H1 (cell line): ENCODE results near the gene LAMC3. TPM values are rescaled to one million over a fixed set of nuclear protein-coding genes. Genes with fewer than 3 reads are reported as not detected.

Experiments
- CTCF ChIA-PET: fragments of 300-600 bp; sonication (Branson Sonifier 250); formaldehyde crosslinking; loops from one replicate; lab custom pipeline; 2021; ENCODE audit not compliant: partially characterized antibody; lab: Charles Lee
- POLR2A ChIA-PET: fragments of 300-600 bp; sonication (Branson Sonifier 250); formaldehyde crosslinking; loops from one replicate; lab custom pipeline; 2021; ENCODE audit warnings: inconsistent platforms; ENCODE audit not compliant: partially characterized antibody; lab: Charles Lee
- DNase-seq, 2 experiments: peaks; one replicate each; pipeline versions ENCODE4 v3.0.0 to v3.0.0-alpha.2; 2010 to 2022; ENCODE audit warnings: low spot score in 2 of 2, low read depth in 1 of 2, mixed read lengths in 1 of 2
- FAIRE-seq: peaks from 2 replicates; lab custom pipeline; 2011; peaks lifted over from hg19 to GRCh38; lab: Jason Lieb, UNC
- H2AFZ ChIP-seq: 2 replicates; pipeline ENCODE4 v1.8.1; 2012; ENCODE audit warnings: low read length, inconsistent platforms
- H2AK5ac ChIP-seq: 2 replicates; pipeline ENCODE4 v1.6.1; 2013; ENCODE audit warnings: low read depth, low read length
- H2BK120ac ChIP-seq: replicated peaks from 2 replicates; pipeline ENCODE3; 2013; ENCODE audit warnings: low read depth, low read length, inconsistent platforms
- H2BK12ac ChIP-seq: 2 replicates; pipeline ENCODE4 v1.6.1; 2013; ENCODE audit warnings: low read depth, low read length
- H2BK15ac ChIP-seq: 2 replicates; pipeline ENCODE4 v1.6.1; 2013; ENCODE audit warnings: low read length
- H2BK20ac ChIP-seq: 2 replicates; pipeline ENCODE4 v1.6.1; 2013; ENCODE audit warnings: low read length
- H2BK5ac ChIP-seq: 2 replicates; pipeline ENCODE4 v1.6.1; 2013; ENCODE audit warnings: low read depth, low read length
- H3K14ac ChIP-seq: 2 replicates; pipeline ENCODE4 v1.6.1; 2013; ENCODE audit warnings: inconsistent platforms; ENCODE audit not compliant: insufficient read length
- H3K18ac ChIP-seq: 2 replicates; pipeline ENCODE4 v1.6.1; 2013; ENCODE audit warnings: low read length; ENCODE audit errors: extremely low read depth
- H3K23ac ChIP-seq: 2 replicates; pipeline ENCODE4 v1.6.1; 2013; ENCODE audit warnings: inconsistent platforms; ENCODE audit not compliant: insufficient read length
- H3K23me2 ChIP-seq: 2 replicates; pipeline ENCODE4 v1.6.1; 2013; ENCODE audit warnings: low read depth, low read length
- H3K27ac ChIP-seq: 2 replicates; pipeline ENCODE4 v1.6.1; 2011; ENCODE audit warnings: low read depth, low read length, inconsistent platforms
- H3K27me3 ChIP-seq, 4 experiments: replicated peaks in 1 of 4; 1 replicate in 1 of 4; 2 replicates in 3 of 4; pipeline versions ENCODE4 v1.6.1 to v1.8.1; 2011 to 2013; ENCODE audit warnings: low read length in 3 of 4, mild to moderate bottlenecking in 3 of 4, inconsistent platforms in 2 of 4, mixed read lengths in 2 of 4, moderate library complexity in 1 of 4; ENCODE audit not compliant: control insufficient read depth in 3 of 4, insufficient read depth in 3 of 4; ENCODE audit errors: extremely low read depth in 1 of 4
- H3K36me3 ChIP-seq, 4 experiments: 2 replicates each; pipeline versions ENCODE4 v1.6.1 to v1.8.1; 2011 to 2013; ENCODE audit warnings: mild to moderate bottlenecking in 4 of 4, low read length in 3 of 4, moderate library complexity in 2 of 4, control low read depth in 1 of 4, inconsistent platforms in 1 of 4; ENCODE audit not compliant: insufficient read depth in 4 of 4, control insufficient read depth in 2 of 4
- H3K4ac ChIP-seq: replicated peaks from 2 replicates; pipeline ENCODE3; 2013; ENCODE audit warnings: low read length, low read depth, mixed read lengths, inconsistent platforms; ENCODE audit not compliant: insufficient read length
- H3K4me1 ChIP-seq, 4 experiments: replicated peaks in 1 of 4; 1 replicate in 1 of 4; 2 replicates in 3 of 4; pipeline versions ENCODE4 v1.6.1 to v1.8.1; 2011 to 2013; ENCODE audit warnings: low read length in 3 of 4, inconsistent platforms in 2 of 4, mixed read lengths in 1 of 4; ENCODE audit not compliant: insufficient read depth in 4 of 4, control insufficient read depth in 3 of 4
- H3K4me2 ChIP-seq, 2 experiments: 2 replicates each; pipeline versions ENCODE4 v1.6.1 to v1.8.1; 2011 to 2013; ENCODE audit warnings: low read depth in 2 of 2, low read length in 2 of 2, control low read depth in 1 of 2, inconsistent platforms in 1 of 2, mild to moderate bottlenecking in 1 of 2; ENCODE audit not compliant: insufficient read depth in 1 of 2
- H3K4me3 ChIP-seq, 4 experiments: fragments of 200-600, 300-600 bp in 1 of 4; sonication (generic), shearing (Covaris generic), sonication (Bioruptor Twin) in 1 of 4; 2 replicates each; pipeline versions ENCODE4 v1.5.1 to v1.8.1; 2011 to 2016; ENCODE audit warnings: low read length in 4 of 4, low read depth in 3 of 4, control low read depth in 2 of 4, inconsistent platforms in 2 of 4, mild to moderate bottlenecking in 2 of 4, mixed read lengths in 1 of 4, moderate library complexity in 1 of 4; ENCODE audit not compliant: insufficient read depth in 2 of 4; ENCODE audit errors: extremely low read depth in 1 of 4
- H3K56ac ChIP-seq: replicated peaks from 2 replicates; pipeline ENCODE3; 2013; ENCODE audit warnings: low read depth, mild to moderate bottlenecking, mixed read lengths, low read length, inconsistent platforms; ENCODE audit not compliant: insufficient read length
- H3K79me1 ChIP-seq: 2 replicates; pipeline ENCODE4 v1.6.1; 2013; ENCODE audit warnings: low read depth, low read length, control low read depth
- H3K79me2 ChIP-seq, 2 experiments: 2 replicates each; pipeline versions ENCODE4 v1.6.1 to v1.8.1; 2012 to 2013; ENCODE audit warnings: low read length in 2 of 2, mild to moderate bottlenecking in 2 of 2, inconsistent platforms in 1 of 2; ENCODE audit not compliant: insufficient read depth in 2 of 2, control insufficient read depth in 1 of 2
- H3K9ac ChIP-seq, 4 experiments: replicated peaks in 1 of 4; 1 replicate in 1 of 4; 2 replicates in 3 of 4; pipeline versions ENCODE4 v1.6.1 to v1.8.1; 2011 to 2013; ENCODE audit warnings: low read depth in 3 of 4, low read length in 3 of 4, control low read depth in 2 of 4, mild to moderate bottlenecking in 2 of 4, moderate library complexity in 2 of 4, inconsistent platforms in 1 of 4; ENCODE audit errors: extremely low read depth in 1 of 4
- H3K9me3 ChIP-seq, 2 experiments: 2 replicates each; pipeline versions ENCODE4 v1.6.1 to v1.8.1; 2012 to 2013; ENCODE audit warnings: mild to moderate bottlenecking in 2 of 2, moderate library complexity in 2 of 2, control low read depth in 1 of 2, inconsistent platforms in 1 of 2, low read depth in 1 of 2, low read length in 1 of 2, mixed read lengths in 1 of 2; ENCODE audit not compliant: insufficient read depth in 2 of 2
- H4K20me1 ChIP-seq, 2 experiments: replicated peaks in 1 of 2; 2 replicates each; pipeline versions ENCODE3 to v1.8.1; 2011 to 2013; ENCODE audit warnings: inconsistent platforms in 2 of 2, low read length in 2 of 2, mild to moderate bottlenecking in 1 of 2; ENCODE audit not compliant: insufficient read depth in 2 of 2, control insufficient read depth in 1 of 2
- H4K5ac ChIP-seq: 2 replicates; pipeline ENCODE4 v1.6.1; 2013; ENCODE audit warnings: low read length, low read depth, mixed read lengths, inconsistent platforms; ENCODE audit not compliant: insufficient read length
- H4K8ac ChIP-seq: 2 replicates; pipeline ENCODE4 v1.8.0; 2013; ENCODE audit warnings: mild to moderate bottlenecking, moderate library complexity, low read length, inconsistent platforms; ENCODE audit not compliant: insufficient read depth; ENCODE audit errors: extremely low read depth
- H4K91ac ChIP-seq: replicated peaks from 2 replicates; pipeline ENCODE3; 2013; ENCODE audit warnings: low read length, mixed read lengths, inconsistent platforms; ENCODE audit not compliant: insufficient read length
- SUZ12 ChIP-seq: fragments of 200-600 bp; sonication (generic); IDR thresholded peaks from 2 replicates; pipeline ENCODE4 v1.6.1; 2012; ENCODE audit warnings: mild to moderate bottlenecking, inconsistent platforms, low read length, moderate library complexity, mixed read lengths
- TAF1 ChIP-seq: IDR thresholded peaks from 2 replicates; pipeline ENCODE4 v1.6.1; 2011; ENCODE audit warnings: mild to moderate bottlenecking, low read depth, low read length
- WGBS, 2 experiments: shearing (Covaris generic) in 1 of 2; methylation state at CpG; one replicate each; pipeline versions ENCODE4 v1.1.6 to v1.1.7; 2013 to 2015; ENCODE audit warnings: low lambda C conversion rate in 2 of 2, mixed read lengths in 2 of 2, inconsistent platforms in 1 of 2, low coverage in 1 of 2, missing lambda C conversion rate in 1 of 2; ENCODE audit not compliant: insufficient replicate concordance in 2 of 2, insufficient coverage in 1 of 2, insufficient read length in 1 of 2; ENCODE audit errors: extremely low coverage in 1 of 2, missing lambda C conversion rate in 1 of 2; 5-methylcytosine and 5-hydroxymethylcytosine counted together
- polyA plus RNA-seq, 7 experiments: library from polyadenylated mRNA; depleted of rRNA in 3 of 7; stranded (reverse) in 5 of 7; unstranded in 2 of 7; fragments of >200 nt in 5 of 7; fragments of 200-250 nt in 2 of 7; gene quantifications; 1 replicate in 5 of 7; 2 replicates in 1 of 7; 4 replicates in 1 of 7; pipeline versions ENCODE4 v1.2.1 to v1.2.3, GENCODE V29; 2011 to 2013; ENCODE audit warnings: missing spikeins in 2 of 7, mixed read lengths in 2 of 7
- total RNA-seq: library from RNA; stranded (reverse); fragmentation: NEBNext Ultra II Directional; extraction: Animal tissue kit (Norgen Biotek cat#: 25700); gene quantifications from 2 replicates; pipeline ENCODE4 v1.2.1, GENCODE V29; 2021
- TF ChIP-seq, protein P1 (sequence below): IDR thresholded peaks from 2 replicates; pipeline ENCODE4 v1.6.1; 2012; ENCODE audit warnings: inconsistent platforms

The LAMC3 gene
- total and polyA plus RNA-seq, 2 of the 8 experiments (the other 6 are each of a cell fraction or from before 2014, with no cell fraction given) = 9.3 to 12.3 TPM

DNA sequence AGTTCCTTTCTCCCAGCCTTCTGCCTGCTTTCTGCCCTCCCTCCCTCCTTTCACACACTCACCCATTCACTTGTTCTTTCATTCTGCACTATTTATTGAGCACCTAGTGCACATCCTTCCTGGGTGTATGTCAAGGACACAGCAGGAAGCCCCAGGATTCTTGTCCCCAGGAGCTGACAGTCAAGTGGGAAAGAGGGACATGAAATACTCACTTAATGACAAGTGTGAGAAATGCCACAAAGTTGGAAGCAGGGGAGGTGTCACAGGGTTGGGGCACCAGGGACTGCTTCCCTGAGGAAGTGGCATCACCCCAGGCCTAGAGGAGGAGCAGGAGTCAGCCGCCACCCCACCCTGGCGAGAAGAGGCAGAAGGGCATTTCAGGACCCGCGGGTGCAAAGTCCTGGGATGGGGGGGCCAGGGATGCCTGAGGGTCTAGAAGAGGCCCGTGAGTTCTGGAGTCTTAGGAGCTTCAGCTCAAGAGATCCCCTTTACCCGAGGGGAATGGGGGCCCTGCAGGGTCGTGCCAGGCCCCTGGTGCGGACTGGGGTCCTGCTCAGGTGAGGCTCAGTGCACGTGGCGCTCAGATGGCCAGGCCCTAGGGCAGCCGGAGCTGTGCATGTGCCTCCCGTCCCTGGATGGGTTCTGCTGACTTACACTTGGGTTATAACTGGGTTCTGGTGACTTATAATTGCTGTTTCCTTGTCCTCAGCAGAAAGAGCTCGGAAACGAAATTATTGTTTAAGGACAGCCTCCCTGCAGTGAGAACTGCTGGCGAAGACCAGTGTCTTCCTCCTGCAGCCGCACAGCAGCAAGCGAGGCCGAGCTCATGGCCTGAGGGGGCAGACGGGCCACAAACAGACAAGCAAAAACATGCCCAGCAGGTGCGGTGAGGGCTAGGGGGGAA is 16.9 kb upstream of the LAMC3 start:
- 0 out of 2 replicates have a peak overlapping the region, but pooled peaks have one; percentile 17 for H2BK12ac ChIP-seq
- H2BK15ac ChIP-seq = peak overlapping the region; percentile 40; the same call in 1 of the 2 replicates
- H3K23ac ChIP-seq = no peak overlapping the region
- no peaks in the 10 kb centered on the region for H3K9me3 ChIP-seq
- TF ChIP-seq TAF1 = no peak
- TF ChIP-seq, protein P1, sequence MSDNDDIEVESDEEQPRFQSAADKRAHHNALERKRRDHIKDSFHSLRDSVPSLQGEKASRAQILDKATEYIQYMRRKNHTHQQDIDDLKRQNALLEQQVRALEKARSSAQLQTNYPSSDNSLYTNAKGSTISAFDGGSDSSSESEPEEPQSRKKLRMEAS = 0 out of 2 replicates have a peak, but pooled peaks have one; percentile 7
- no peak for TF ChIP-seq SUZ12
- TF ChIP-seq, all 59 proteins: peak for 1
- H2BK120ac ChIP-seq = no peak overlapping the region
- H4K8ac ChIP-seq = no peak overlapping the region
- peak overlapping the region in 1 of 2 experiments; percentile 18; a peak in 1 of 4 replicates for H3K4me2 ChIP-seq
- no peak overlapping the region for H4K5ac ChIP-seq
- no peak overlapping the region for H3K4me3 ChIP-seq
- no peaks in the 10 kb centered on the region for H3K79me2 ChIP-seq
- H2BK20ac ChIP-seq = peak overlapping the region; percentile 13; the same call in 1 of the 2 replicates
- H3K4ac ChIP-seq = no peak overlapping the region
- H2AFZ ChIP-seq = no peak overlapping the region
- no peak overlapping the region for H3K27ac ChIP-seq
- no peak overlapping the region for H3K56ac ChIP-seq
- no peaks in the 10 kb centered on the region for H3K27me3 ChIP-seq
- peaks cover 0 to 8% of the 10 kb centered on the region in 2 experiments for H4K20me1 ChIP-seq
- H3K23me2 ChIP-seq = peaks cover 7% of the 10 kb centered on the region; the same call in 1 of the 2 replicates
- no peak overlapping the region for H2AK5ac ChIP-seq
- H4K91ac ChIP-seq = no peak overlapping the region
- H3K79me1 ChIP-seq = no peaks in the 10 kb centered on the region
- WGBS, 2 experiments = 81% methylated on average over 20 of the region's 20 CpGs; no CpG with 5 or more reads in 1 of the 2 experiments
- no peak for FAIRE-seq
- CTCF ChIA-PET = interaction anchor here (0.7 to 4.0 kb wide), 5 partner anchors 9 to 74 kb away, joined by 3 to 17 read pairs (median 4); no protein-coding TSS in a partner anchor
- peaks cover 3 to 21% (median 9%) of the 10 kb centered on the region in 4 experiments; a peak in 5 of 7 replicates for H3K4me1 ChIP-seq
- no peak overlapping the region for H3K14ac ChIP-seq
- POLR2A ChIA-PET = interaction anchor here (1.0 kb wide), 1 partner anchor 20 kb away, joined by 3 read pairs; no protein-coding TSS in a partner anchor
- peak in 1 of 2 experiments; percentile 45 for DNase-seq
- H3K9ac ChIP-seq = no peak overlapping the region
- 0 out of 2 replicates have a peak overlapping the region, but pooled peaks have one; percentile 32 for H3K18ac ChIP-seq
- no peaks in the 10 kb centered on the region for H3K36me3 ChIP-seq
- H2BK5ac ChIP-seq = no peak overlapping the region
